SJSA1 (cell line): ENCODE results near the gene LHX1. TPM values are rescaled to one million over a fixed set of nuclear protein-coding genes. Genes with fewer than 3 reads are reported as not detected.

Experiments used
- DNase-seq, 2 experiments: peaks; one replicate each; pipeline ENCODE4 v3.0.0-alpha.2; 2015 to 2020; ENCODE audit warnings: low spot score in 2 of 2, low read depth in 1 of 2
- H3K27ac ChIP-seq: fragments of 250-450 bp; sonication (Bioruptor Pico); 2 replicates; pipeline ENCODE4 v1.5.1; 2020; ENCODE audit warnings: mild to moderate bottlenecking, moderate library complexity
- H3K27me3 ChIP-seq: fragments of 250-450 bp; sonication (Bioruptor Pico); replicated peaks from 2 replicates; pipeline ENCODE4 v1.5.1; 2020; ENCODE audit warnings: mild to moderate bottlenecking, moderate library complexity
- H3K36me3 ChIP-seq: fragments of 250-450 bp; sonication (Bioruptor Pico); 2 replicates; pipeline ENCODE4 v1.5.1; 2020; ENCODE audit warnings: mild to moderate bottlenecking
- H3K4me1 ChIP-seq: fragments of 250-450 bp; sonication (Bioruptor Pico); replicated peaks from 2 replicates; pipeline ENCODE4 v1.6.1; 2021; ENCODE audit warnings: mild to moderate bottlenecking
- H3K4me3 ChIP-seq: fragments of 250-450 bp; sonication (Bioruptor Pico); 2 replicates; pipeline ENCODE4 v1.5.1; 2020; ENCODE audit warnings: mild to moderate bottlenecking
- H3K9me3 ChIP-seq: fragments of 250-450 bp; sonication (Bioruptor Pico); replicated peaks from 2 replicates; pipeline ENCODE4 v1.5.1; 2020; ENCODE audit warnings: mild to moderate bottlenecking
- total RNA-seq: library from RNA; depleted of rRNA; stranded (reverse); fragments of >200 nt; shearing (Covaris generic); gene quantifications from 2 replicates; pipeline ENCODE4 v1.2.3, GENCODE V29; 2014

Gene LHX1
- total RNA-seq, 1 experiment from 2014 or later, result not detected

DNA sequence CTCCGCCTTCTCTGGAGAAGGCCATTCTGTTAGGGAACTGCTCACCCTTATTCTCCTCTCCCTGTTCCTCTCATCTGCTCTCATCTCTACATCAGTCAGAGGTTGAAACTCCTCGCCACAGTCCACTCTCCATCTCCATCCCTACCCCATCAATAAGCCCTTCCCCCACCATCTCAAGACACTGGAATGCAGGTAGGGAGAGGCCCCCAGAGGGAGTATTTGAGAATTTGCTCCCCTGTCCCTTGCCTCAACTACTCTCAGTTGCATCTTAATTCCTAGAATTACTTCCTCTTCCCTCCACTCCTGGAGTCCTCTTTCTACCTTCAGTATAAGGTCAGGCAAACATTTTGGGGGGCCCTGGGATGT lies 9.4 kb downstream of the LHX1 start:
- peaks cover 62% of the 10 kb centered on the region for H3K27me3 ChIP-seq
- no peak for DNase-seq
- peaks cover 16% of the 10 kb centered on the region for H3K4me1 ChIP-seq
- H3K9me3 ChIP-seq, result peaks cover 18% of the 10 kb centered on the region
- no peak overlapping the region for H3K4me3 ChIP-seq
- H3K27ac ChIP-seq, result no peak overlapping the region
- H3K36me3 ChIP-seq, result peaks cover 19% of the 10 kb centered on the region

DNA sequence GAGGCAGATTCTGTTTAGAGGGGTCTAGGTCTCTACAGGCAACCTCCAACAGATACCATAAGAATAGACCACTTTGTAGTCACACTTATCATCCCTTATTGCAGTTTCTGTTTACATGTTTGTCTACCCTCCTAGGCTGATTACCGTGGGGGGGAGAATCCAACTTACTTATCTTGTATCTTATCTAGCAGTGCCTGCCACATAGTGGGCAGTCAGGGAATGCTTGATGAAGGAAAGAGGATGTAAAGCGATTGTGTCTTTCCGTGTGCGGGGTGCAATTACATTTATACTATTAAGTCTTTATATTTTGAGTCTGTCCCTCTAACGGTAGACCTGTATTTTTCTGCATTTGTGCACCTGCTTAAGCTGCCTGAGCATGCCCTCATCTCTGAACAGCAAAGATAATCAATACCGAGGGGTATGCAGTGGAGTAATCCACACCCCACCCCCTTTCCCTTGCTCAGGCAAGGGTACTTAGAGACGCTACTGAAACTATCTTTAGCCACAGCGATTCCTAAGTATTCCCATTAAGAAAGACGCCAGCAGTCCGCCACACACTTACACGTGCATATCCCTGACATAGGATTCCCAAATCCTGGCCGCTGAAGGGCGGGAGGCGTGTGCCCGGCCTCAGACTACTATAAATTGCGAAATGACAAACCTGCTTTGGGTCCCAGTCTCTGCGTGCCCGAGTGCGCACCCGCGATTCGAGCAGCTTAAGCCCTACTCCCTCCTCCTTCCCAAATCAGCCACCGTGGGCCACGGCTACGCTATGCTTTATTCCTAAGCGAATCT lies 10.8 kb downstream of the LHX1 start:
- H3K27ac ChIP-seq, result no peak overlapping the region
- peak overlapping the region; percentile 69 for H3K4me3 ChIP-seq
- peaks cover 7% of the 10 kb centered on the region for H3K9me3 ChIP-seq
- H3K4me1 ChIP-seq, result peaks cover 16% of the 10 kb centered on the region
- H3K27me3 ChIP-seq, result peaks cover 48% of the 10 kb centered on the region
- no peak for DNase-seq
- peaks cover 32% of the 10 kb centered on the region for H3K36me3 ChIP-seq

DNA sequence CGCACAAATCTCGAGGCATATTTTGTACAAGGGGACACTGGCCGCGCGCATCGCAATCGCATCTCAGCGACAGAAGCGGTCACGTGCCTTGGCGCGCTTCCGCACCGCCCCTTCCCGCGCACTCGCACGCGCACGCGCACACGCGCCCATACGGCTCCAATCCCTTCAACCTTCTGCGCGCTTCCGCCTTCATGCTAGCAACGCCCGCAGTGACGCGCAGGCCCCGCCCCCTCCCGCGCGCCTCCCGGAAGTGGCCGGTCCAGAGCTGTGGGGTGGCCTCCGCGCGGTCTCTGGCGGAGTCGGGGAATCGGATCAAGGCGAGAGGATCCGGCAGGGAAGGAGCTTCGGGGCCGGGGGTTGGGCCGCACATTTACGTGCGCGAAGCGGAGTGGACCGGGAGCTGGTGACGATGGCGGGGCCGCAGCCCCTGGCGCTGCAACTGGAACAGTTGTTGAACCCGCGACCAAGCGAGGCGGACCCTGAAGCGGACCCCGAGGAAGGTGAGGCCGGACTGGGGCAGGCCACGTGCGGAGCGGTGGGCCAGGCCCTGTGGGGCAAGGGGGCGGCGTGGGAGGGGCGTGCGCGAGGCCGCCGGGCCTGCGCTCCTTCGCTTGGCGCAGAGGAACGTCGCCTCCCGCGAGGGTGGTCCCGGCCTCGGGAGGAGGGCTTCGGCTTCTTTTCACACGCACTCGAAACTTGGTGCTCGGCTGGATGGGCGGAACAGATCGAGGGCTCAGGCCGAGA lies 11.6 kb downstream of the LHX1 start, which contains the start of gene AATF:
Gene AATF (plus strand): TSS at position 238 of the 744 bp plus-strand sequence. CDS start 172 bp downstream, at position 410.
- H3K36me3 ChIP-seq, result peaks cover 40% of the 10 kb centered on the region
- peak within 1 kb of the TSS; percentile 69 for H3K4me3 ChIP-seq
- H3K27ac ChIP-seq, result peak within 1 kb of the TSS; percentile 65
- H3K9me3 ChIP-seq, result peaks cover 7% of the 10 kb centered on the region
- peaks cover 16% of the 10 kb centered on the region for H3K4me1 ChIP-seq
- DNase-seq, result peak; percentile 95 to 96
- H3K27me3 ChIP-seq, result peaks cover 40% of the 10 kb centered on the region

DNA sequence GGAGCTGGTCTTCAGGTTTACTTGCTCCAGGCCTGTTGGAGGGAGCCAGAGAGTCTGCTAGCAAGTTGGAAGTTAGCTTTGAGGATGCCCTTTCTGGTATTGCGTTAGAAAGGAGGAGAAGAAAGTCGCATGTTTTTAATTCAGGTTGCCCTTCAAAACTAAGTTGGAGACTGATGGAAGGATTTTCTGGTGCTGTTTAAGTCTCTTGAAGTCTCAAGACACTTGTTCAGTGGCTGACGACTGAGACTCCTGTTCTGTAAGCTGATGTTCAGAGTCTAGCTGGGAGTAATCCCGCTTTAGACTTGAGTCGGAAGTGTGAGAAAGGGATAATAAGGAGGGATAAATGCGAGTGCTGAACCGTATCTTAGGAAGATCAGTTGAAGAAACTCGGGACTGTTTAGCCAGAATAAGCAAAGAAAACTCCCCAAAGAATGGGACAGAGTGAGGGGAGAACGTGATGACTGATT lies 12.2 kb downstream of the LHX1 start:
- Histone ChIP-seq H3K36me3 (peaks cover 46% of the 10 kb centered on the region), H3K4me1 (peaks cover 16% of the 10 kb centered on the region), H3K27me3 (peaks cover 34% of the 10 kb centered on the region), H3K27ac (peak overlapping the region; percentile 65), H3K4me3 (peak overlapping the region; percentile 69), H3K9me3 (peaks cover 7% of the 10 kb centered on the region)
- DNase-seq, result no peak

DNA sequence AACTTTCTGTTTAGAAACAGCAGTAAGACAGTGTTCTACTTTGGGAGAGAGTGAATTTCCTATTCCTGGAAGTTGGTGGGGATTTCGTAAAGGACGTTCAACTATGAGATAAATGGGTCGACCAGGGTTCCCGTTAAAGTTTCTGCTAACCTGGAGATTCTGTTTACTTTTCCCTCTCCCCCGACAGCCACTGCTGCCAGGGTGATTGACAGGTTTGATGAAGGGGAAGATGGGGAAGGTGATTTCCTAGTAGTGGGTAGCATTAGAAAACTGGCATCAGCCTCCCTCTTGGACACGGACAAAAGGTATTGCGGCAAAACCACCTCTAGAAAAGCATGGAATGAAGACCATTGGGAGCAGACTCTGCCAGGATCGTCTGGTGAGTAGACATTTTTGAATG lies 12.8 kb downstream of the LHX1 start:
- H3K4me3 ChIP-seq, result peak overlapping the region; percentile 69
- DNase-seq, result no peak
- peaks cover 48% of the 10 kb centered on the region for H3K36me3 ChIP-seq
- H3K27me3 ChIP-seq, result peaks cover 29% of the 10 kb centered on the region
- peaks cover 16% of the 10 kb centered on the region for H3K4me1 ChIP-seq
- H3K27ac ChIP-seq, result no peak overlapping the region
- peaks cover 7% of the 10 kb centered on the region for H3K9me3 ChIP-seq

DNA sequence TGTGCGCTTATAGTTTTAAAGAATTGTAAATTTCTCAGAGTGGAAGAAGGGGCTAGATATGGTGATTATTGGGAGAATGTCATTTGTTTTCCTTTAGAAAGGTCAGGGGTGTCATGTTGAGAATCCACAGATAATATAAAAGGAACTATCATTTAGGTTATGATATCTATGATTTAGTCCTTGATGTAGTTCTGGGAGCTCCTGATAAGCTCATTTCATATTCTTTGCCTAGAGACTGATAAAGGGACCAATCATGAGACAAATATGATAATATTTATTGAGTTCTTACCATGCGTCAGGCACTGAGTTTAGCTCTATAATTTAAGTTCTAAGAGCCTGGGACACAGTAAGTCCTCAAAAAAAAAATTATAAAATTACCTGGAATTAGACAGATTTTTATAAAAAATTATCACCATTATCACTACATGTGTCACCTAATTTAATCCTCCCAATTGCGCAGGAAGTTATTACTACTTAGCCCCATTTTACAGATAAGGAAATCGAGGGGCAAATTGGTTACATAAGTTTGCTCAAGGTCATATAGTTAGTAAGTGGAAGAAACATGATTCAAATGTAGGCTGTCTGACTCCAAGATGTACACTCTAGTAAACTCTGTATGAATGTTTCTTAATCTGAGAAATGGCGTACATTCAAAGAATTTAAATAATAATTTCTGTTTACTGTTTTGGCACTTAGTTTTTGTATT lies 14.0 kb downstream of the LHX1 start:
- no peak for DNase-seq
- Histone ChIP-seq H3K9me3 (peaks cover 7% of the 10 kb centered on the region), H3K27me3 (peaks cover 17% of the 10 kb centered on the region), H3K27ac (no peak overlapping the region), H3K4me3 (no peak overlapping the region), H3K36me3 (peaks cover 51% of the 10 kb centered on the region), H3K4me1 (peaks cover 16% of the 10 kb centered on the region)

DNA sequence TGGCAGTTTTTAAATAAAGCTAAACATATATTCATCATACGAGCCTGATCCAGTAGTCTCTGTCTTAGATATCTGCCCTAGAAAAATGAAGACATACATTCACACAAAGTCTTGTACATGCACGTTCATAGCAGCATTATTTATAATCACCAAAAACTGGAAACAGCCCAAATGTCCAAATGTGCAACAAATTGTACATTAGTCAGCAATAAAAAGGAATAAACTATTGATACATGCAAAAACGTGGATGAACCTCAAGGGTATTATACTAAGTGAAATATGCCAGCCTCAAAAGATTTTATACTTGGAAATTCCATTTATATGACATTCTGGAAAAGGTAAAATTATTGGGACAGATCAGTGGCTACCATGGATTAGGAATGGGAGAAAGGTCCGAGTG lies 34.2 kb downstream of the LHX1 start:
- peaks cover 9% of the 10 kb centered on the region for H3K36me3 ChIP-seq
- no peaks in the 10 kb centered on the region for H3K4me1 ChIP-seq
- no peaks in the 10 kb centered on the region for H3K9me3 ChIP-seq
- no peaks in the 10 kb centered on the region for H3K27me3 ChIP-seq
- H3K4me3 ChIP-seq, result no peak overlapping the region
- no peak overlapping the region for H3K27ac ChIP-seq
- DNase-seq, result no peak

DNA sequence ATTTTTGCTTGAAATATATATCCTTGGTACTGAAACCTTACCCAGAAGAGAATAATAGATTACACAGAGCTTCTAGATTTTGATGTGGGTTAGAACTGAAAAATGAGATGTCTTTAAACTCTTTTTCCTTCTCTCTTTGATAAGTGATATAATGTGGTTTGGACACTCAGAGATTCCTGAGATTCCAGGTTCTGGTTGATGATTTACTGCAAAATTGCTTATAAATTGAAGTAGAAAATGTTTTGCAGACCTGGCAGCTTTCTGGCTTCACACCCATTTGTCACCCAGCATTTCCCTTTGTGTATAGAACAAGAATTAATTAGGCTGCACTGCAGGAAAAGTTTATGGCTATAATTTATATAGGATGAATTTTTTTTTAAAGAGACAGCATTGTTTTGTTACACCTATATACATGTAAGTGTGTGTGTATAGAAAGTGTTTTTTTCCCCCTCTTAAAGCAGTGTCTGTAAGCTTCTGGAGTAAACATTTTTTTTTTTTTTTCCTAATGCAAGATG lies 35.0 kb downstream of the LHX1 start:
- no peak overlapping the region for H3K27ac ChIP-seq
- H3K4me3 ChIP-seq, result no peak overlapping the region
- no peaks in the 10 kb centered on the region for H3K27me3 ChIP-seq
- H3K36me3 ChIP-seq, result peaks cover 9% of the 10 kb centered on the region
- H3K4me1 ChIP-seq, result no peaks in the 10 kb centered on the region
- DNase-seq, result no peak
- no peaks in the 10 kb centered on the region for H3K9me3 ChIP-seq

DNA sequence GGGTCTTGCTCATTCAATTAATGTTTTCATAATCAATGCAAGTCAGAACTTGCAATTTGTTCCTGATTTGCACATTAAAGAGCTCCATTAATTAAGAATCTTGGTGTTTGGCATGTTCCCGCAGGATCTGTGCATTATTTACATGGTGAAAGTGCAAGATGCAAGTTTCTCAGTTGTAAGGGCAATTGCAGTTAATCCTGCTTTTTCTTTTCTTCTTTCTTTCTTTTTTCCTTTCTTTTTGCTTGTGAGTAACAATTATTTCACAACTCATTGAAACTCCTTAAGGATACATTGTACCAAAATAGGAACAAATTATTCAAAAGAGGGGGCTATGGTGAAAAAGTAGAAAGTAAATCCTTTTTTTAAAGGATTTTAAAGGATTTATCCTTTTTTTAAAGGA lies 35.6 kb downstream of the LHX1 start:
- H3K36me3 ChIP-seq, result peaks cover 9% of the 10 kb centered on the region
- H3K4me3 ChIP-seq, result no peak overlapping the region
- DNase-seq, result no peak
- no peaks in the 10 kb centered on the region for H3K27me3 ChIP-seq
- H3K27ac ChIP-seq, result no peak overlapping the region
- no peaks in the 10 kb centered on the region for H3K4me1 ChIP-seq
- no peaks in the 10 kb centered on the region for H3K9me3 ChIP-seq

DNA sequence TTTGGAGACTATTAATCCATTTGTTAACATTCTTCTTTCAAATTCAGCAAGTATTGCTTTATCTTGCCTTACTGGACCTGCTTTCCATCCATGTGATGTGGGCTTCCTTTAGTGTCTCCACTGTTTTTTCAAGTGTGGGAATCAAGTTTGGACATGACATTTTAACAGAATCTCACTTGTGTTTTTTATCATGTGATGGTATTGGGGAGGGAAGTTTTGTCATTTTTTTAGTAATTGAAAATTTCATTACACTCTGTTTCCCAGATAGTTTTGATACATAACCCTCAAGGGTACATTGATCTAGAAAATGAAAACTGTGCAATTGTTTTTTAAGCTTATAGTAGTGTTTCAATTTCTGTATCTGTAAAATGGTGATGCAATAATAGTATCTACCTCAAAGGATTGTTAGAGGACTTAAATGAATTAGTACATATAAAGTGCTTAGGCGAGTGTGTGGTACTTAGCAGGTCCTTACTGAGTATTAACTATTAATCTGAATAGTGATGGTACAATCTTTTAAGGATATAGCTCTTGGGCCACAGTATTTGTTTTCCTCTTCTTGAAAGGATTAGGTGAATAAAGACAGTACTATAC lies 38.7 kb downstream of the LHX1 start:
- no peak overlapping the region for H3K4me3 ChIP-seq
- no peaks in the 10 kb centered on the region for H3K9me3 ChIP-seq
- peaks cover 3% of the 10 kb centered on the region; the same call in 1 of the 2 replicates for H3K36me3 ChIP-seq
- DNase-seq, result no peak
- no peak overlapping the region for H3K27ac ChIP-seq
- H3K4me1 ChIP-seq, result peaks cover 19% of the 10 kb centered on the region
- H3K27me3 ChIP-seq, result no peaks in the 10 kb centered on the region

DNA sequence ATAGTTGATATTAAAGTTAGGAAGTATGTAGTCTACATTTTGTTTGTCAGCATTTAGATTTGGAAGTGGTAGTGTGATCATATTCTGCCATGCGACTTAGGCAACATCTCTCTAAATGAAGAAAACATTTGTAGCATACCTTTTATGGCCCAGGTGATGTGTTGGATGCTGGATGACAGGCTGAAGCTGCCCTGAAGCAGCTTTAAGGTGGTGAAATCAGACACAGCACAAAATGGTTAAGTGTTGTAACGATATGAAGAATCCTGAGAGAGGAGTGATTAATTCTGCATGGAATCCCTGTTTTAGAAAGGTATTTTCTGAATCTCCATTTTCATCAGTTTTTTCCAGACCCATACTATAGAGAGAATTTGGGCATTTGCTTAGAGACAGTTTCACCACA lies 39.8 kb downstream of the LHX1 start:
- no peak overlapping the region for H3K4me3 ChIP-seq
- no peaks in the 10 kb centered on the region for H3K27me3 ChIP-seq
- DNase-seq, result no peak
- no peaks in the 10 kb centered on the region for H3K9me3 ChIP-seq
- no peak overlapping the region for H3K27ac ChIP-seq
- H3K4me1 ChIP-seq, result peaks cover 19% of the 10 kb centered on the region
- H3K36me3 ChIP-seq, result 0 out of 2 replicates have a peak, but pooled peaks cover 3% of the 10 kb centered on the region

DNA sequence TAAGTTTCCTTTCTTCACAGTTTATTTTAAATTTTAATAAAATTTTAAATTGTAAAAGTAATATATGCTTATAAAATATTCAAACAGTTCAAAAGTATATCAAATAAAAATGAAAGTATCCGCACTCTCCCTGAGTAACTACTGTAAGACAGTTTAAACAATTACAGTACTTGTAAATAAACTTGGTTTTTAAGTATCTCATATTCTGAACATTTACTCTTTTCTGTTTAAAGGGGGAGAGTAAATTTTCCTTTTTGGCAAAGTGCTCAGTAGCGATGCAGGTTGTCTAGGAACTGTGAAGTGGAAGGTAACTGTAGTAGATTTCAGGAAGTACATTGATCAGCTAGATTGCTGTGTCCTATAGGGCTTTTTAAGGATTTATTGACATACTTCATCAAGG lies 40.3 kb downstream of the LHX1 start:
- no peak for DNase-seq
- Histone ChIP-seq H3K36me3 (0 out of 2 replicates have a peak, but pooled peaks cover 3% of the 10 kb centered on the region), H3K27ac (no peak overlapping the region), H3K4me1 (peaks cover 19% of the 10 kb centered on the region), H3K9me3 (no peaks in the 10 kb centered on the region), H3K4me3 (no peak overlapping the region), H3K27me3 (no peaks in the 10 kb centered on the region)
